ENCODE measurements around the gene FUT3.
"Not testable (repeated sequence)": the region's sequence is repeated elsewhere in the genome, so short reads cannot be mapped to it uniquely, and the experiment has no call there.

FUT3 gene

DNA sequence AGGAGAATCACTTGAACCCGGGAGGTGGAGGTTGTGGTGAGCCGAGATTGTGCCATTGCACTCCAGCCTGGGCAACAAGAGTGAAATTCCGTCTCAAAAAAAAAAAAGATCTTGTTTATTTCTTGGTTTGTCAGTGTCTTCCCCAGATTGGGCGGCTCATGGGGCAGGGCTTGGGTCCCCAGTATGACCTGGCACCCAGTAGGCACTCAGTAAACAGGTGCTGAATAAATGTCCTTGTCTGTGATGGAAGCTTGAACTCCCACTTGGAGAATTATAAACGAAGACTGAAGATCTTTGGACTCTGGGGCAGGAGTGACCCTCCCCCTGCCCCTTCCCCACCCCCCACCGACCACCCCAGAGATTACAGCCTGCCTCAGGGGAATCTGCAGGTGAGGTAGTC is 28.9 kb upstream of the FUT3 start:
- no peak overlapping the region for H3K27ac ChIP-seq (ENCODE audit: low read length)
- no peaks in the 10 kb centered on the region for H3K9me3 ChIP-seq (ENCODE audit: insufficient read depth, low read length)
- peaks cover 5% of the 10 kb centered on the region; the same call in 1 of the 2 replicates for H3K4me1 ChIP-seq (ENCODE audit: low read length)
- no peaks in the 10 kb centered on the region for H3K79me2 ChIP-seq (ENCODE audit: low read length)
- peaks cover 16% of the 10 kb centered on the region for H3K27me3 ChIP-seq (ENCODE audit: low read depth, low read length)
- no peaks in the 10 kb centered on the region for H3K36me3 ChIP-seq (replicated peaks; ENCODE audit: low read depth, low read length)
- H3K9ac ChIP-seq (ENCODE audit: low read length) = no peak overlapping the region
- no peaks in the 10 kb centered on the region for H4K20me1 ChIP-seq (ENCODE audit: insufficient read depth, low read length)
- H3K4me3 ChIP-seq (ENCODE audit: low read length) = no peak overlapping the region
- no peak for TF ChIP-seq EZH2phosphoT487 (IDR thresholded peaks at IDR 0.05; ENCODE audit: low read depth)
- TF ChIP-seq, protein P1, sequence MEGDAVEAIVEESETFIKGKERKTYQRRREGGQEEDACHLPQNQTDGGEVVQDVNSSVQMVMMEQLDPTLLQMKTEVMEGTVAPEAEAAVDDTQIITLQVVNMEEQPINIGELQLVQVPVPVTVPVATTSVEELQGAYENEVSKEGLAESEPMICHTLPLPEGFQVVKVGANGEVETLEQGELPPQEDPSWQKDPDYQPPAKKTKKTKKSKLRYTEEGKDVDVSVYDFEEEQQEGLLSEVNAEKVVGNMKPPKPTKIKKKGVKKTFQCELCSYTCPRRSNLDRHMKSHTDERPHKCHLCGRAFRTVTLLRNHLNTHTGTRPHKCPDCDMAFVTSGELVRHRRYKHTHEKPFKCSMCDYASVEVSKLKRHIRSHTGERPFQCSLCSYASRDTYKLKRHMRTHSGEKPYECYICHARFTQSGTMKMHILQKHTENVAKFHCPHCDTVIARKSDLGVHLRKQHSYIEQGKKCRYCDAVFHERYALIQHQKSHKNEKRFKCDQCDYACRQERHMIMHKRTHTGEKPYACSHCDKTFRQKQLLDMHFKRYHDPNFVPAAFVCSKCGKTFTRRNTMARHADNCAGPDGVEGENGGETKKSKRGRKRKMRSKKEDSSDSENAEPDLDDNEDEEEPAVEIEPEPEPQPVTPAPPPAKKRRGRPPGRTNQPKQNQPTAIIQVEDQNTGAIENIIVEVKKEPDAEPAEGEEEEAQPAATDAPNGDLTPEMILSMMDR (IDR thresholded peaks at IDR 0.05; ENCODE audit: low read depth, low read length) = no peak
- H2AFZ ChIP-seq (ENCODE audit: low read depth, low read length) = no peak overlapping the region
- H3K4me2 ChIP-seq (ENCODE audit: low read length) = no peak overlapping the region

DNA sequence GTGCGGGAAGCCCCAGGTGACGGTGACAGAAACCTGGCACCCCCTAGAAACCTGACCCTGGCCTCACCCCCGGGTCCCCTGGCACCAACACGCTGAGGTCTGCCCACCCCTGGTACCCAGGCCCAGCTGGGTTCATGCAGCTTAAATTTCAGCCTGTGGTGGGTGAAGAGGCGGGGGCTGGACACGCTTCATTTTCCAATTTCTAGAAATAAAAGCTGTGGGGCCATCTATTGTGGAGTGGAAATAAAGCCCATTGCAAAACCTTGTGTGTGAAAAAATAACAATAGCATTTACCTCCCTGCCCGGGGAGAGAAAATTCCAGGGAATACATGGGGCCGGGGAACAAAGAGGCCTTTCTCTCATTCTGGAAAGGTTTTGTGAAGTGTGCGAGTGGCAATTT is 26.6 kb upstream of the FUT3 start:
- H3K4me2 ChIP-seq (ENCODE audit: low read length) = no peak overlapping the region
- H3K79me2 ChIP-seq (ENCODE audit: low read length) = no peaks in the 10 kb centered on the region
- TF ChIP-seq EZH2phosphoT487 (IDR thresholded peaks at IDR 0.05; ENCODE audit: low read depth) = no peak
- TF ChIP-seq, protein P1 (IDR thresholded peaks at IDR 0.05; ENCODE audit: low read depth, low read length) = no peak
- no peaks in the 10 kb centered on the region for H3K9me3 ChIP-seq (ENCODE audit: insufficient read depth, low read length)
- no peak overlapping the region for H3K27ac ChIP-seq (ENCODE audit: low read length)
- H3K9ac ChIP-seq (ENCODE audit: low read length) = no peak overlapping the region
- no peaks in the 10 kb centered on the region for H3K4me1 ChIP-seq (ENCODE audit: low read length)
- H2AFZ ChIP-seq (ENCODE audit: low read depth, low read length) = no peak overlapping the region
- H3K36me3 ChIP-seq (replicated peaks; ENCODE audit: low read depth, low read length) = no peaks in the 10 kb centered on the region
- no peaks in the 10 kb centered on the region for H4K20me1 ChIP-seq (ENCODE audit: insufficient read depth, low read length)
- H3K27me3 ChIP-seq (ENCODE audit: low read depth, low read length) = peaks cover 16% of the 10 kb centered on the region
- no peak overlapping the region for H3K4me3 ChIP-seq (ENCODE audit: low read length)

DNA sequence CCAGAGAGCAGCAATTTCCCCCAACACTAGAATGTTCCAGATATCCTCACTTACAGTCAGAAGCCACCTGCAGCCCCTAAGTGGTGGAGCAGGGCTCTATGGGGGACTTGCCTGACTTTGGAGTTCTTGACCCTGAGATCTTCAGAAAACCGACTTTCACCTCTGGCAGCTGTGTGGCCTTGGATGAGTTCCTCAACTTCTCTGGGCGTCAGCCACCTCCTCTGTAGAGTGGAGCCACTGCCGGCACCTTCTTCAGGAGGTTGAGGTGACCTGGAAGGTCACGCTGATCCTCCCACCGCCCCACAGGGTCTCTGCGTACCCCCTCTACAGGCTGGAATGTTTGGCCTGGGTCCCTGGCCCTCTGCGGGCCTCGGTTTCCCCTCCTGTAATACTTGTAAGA is 26.2 kb upstream of the FUT3 start:
- Histone ChIP-seq H3K9ac (ENCODE audit: low read length) (no peak overlapping the region), H3K27ac (ENCODE audit: low read length) (no peak overlapping the region), H2AFZ (ENCODE audit: low read depth, low read length) (no peak overlapping the region), H3K4me3 (ENCODE audit: low read length) (no peak overlapping the region), H3K4me2 (ENCODE audit: low read length) (no peak overlapping the region), H3K79me2 (ENCODE audit: low read length) (no peaks in the 10 kb centered on the region), H3K27me3 (ENCODE audit: low read depth, low read length) (peaks cover 15% of the 10 kb centered on the region), H3K4me1 (ENCODE audit: low read length) (no peaks in the 10 kb centered on the region), H3K36me3 (replicated peaks; ENCODE audit: low read depth, low read length) (no peaks in the 10 kb centered on the region), H3K9me3 (ENCODE audit: insufficient read depth, low read length) (no peaks in the 10 kb centered on the region), H4K20me1 (ENCODE audit: insufficient read depth, low read length) (no peaks in the 10 kb centered on the region)
- TF ChIP-seq, protein P1 (IDR thresholded peaks at IDR 0.05; ENCODE audit: low read depth, low read length) = no peak
- TF ChIP-seq EZH2phosphoT487 (IDR thresholded peaks at IDR 0.05; ENCODE audit: low read depth) = no peak

DNA sequence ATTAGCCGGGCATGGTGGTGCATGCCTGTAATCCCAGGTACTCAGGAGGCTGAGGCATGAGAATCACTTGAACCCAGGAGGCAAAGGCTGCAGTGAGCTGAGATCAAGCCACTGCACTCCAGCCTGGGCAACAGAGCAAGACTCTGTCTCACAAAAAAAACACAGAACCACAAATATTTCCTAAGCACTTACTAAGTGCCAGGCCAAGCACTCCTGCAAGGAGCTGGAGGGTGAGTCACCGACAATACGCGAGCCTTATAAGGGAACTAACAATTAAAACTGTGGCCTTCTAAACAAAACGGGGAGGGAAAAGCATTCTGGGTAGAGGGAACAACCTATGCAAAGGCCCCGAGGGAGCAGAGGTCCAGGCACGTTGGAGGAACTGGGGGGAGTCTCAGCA is 23.2 kb upstream of the FUT3 start:
- H2AFZ ChIP-seq (ENCODE audit: low read depth, low read length); H3K4me2 ChIP-seq (ENCODE audit: low read length); H3K79me2 ChIP-seq (ENCODE audit: low read length); H3K9me3 ChIP-seq (ENCODE audit: insufficient read depth, low read length); H3K4me1 ChIP-seq (ENCODE audit: low read length); H3K27me3 ChIP-seq (ENCODE audit: low read depth, low read length); H3K36me3 ChIP-seq (replicated peaks; ENCODE audit: low read depth, low read length); H3K4me3 ChIP-seq (ENCODE audit: low read length); H3K27ac ChIP-seq (ENCODE audit: low read length); H4K20me1 ChIP-seq (ENCODE audit: insufficient read depth, low read length); H3K9ac ChIP-seq (ENCODE audit: low read length): not testable (repeated sequence)

All from OCI-LY3 (cell line).